SH-SY5Y (cell line): ENCODE measurements around the gene PASD1.

Experiments
- GATA2 ChIP-seq: IDR thresholded peaks from 2 replicates; pipeline ENCODE4 v1.6.1; 2011; ENCODE audit warnings: mild to moderate bottlenecking, low read depth, low read length
- GATA3 ChIP-seq: IDR thresholded peaks from 2 replicates; pipeline ENCODE4 v1.6.1; 2011; ENCODE audit warnings: low read depth, mild to moderate bottlenecking, low read length, moderate library complexity

DNA sequence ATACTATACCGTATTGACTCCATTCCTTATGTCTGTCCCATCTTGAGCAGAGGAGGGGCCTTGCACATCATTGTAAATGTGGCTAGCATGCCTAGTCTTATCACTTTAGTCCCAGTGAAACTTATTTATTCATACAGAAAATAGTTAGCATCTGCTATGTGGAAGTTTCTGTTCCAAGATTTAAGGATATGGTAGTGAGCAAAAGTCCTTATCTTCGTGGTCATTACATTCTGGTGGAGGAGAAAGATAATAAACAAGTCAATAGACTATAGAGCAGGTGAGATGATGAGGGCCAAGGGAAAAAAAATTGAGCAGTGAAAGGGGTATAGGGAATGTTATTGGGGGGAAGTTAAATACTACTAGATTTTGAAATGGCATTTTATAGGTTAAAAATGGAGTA is 68.3 kb downstream of the PASD1 start:
- no peak for TF ChIP-seq GATA3
- TF ChIP-seq GATA2 = no peak
